ENCODE measurements around the gene SZT2. TPM values are rescaled to one million over a fixed set of nuclear protein-coding genes. Genes with fewer than 3 reads are reported as not detected.

Gene SZT2
- total and polyA plus RNA-seq, 2 experiments from 2014 or later = 14.8 to 18.8 TPM

GRCh38 chr1:43415901-43416300 lies 26.2 kb downstream of the SZT2 start:
- H2AFZ ChIP-seq = no peak overlapping the region
- H3K27me3 ChIP-seq = no peaks in the 10 kb centered on the region
- H3K27ac ChIP-seq = no peak overlapping the region
- no peaks in the 10 kb centered on the region for H3K9me3 ChIP-seq (ENCODE audit: low read depth)
- no peaks in the 10 kb centered on the region for H4K20me1 ChIP-seq (ENCODE audit: insufficient read depth, poor library complexity, severe bottlenecking)
- TF ChIP-seq CTCF (IDR thresholded peaks at IDR 0.05; ENCODE audit: poor library complexity) (no peak), EZH2phosphoT487 (IDR thresholded peaks at IDR 0.05; ENCODE audit: low read depth, severe bottlenecking, unreplicated experiment) (no peak), EZH2 (IDR thresholded peaks at IDR 0.05; ENCODE audit: borderline replicate concordance) (no peak)
- H3K4me1 ChIP-seq (ENCODE audit: insufficient read depth) = no peaks in the 10 kb centered on the region
- WGBS (ENCODE audit: low lambda C conversion rate, missing lambda C conversion rate) = 99% methylated on average over 5 of the region's 5 CpGs
- no peaks in the 10 kb centered on the region for H3K79me2 ChIP-seq
- no peaks in the 10 kb centered on the region for H3K9me2 ChIP-seq (replicated peaks; ENCODE audit: insufficient read depth)
- no peak for DNase-seq (ENCODE audit: low spot score)
- H3K4me3 ChIP-seq = no peak overlapping the region
- no peaks in the 10 kb centered on the region for H3K36me3 ChIP-seq (replicated peaks; ENCODE audit: insufficient read depth, low read depth)
- no peak overlapping the region for H3K4me2 ChIP-seq

DNA sequence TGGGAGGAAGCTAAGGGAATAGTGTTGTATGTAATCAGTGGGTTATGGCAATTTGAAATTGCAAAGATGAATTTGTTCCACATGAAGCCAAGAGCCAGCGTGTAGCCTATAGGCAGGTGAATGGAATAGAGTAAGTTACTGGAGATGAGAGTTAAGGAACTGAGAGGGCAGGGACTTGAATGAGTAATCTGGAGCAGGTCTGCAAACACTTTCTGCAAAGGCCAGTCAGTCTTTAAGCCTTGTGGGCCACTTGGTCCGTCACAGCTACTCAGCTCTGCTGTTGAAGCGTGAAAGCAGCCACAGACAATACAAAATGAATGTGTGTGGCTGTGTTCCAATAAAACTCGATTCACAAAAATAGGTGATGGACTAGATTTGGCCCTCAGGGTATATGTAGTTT lies 29.2 kb downstream of the SZT2 start:
- TF ChIP-seq CTCF (IDR thresholded peaks at IDR 0.05; ENCODE audit: poor library complexity) (no peak), EZH2 (IDR thresholded peaks at IDR 0.05; ENCODE audit: borderline replicate concordance) (no peak), EZH2phosphoT487 (IDR thresholded peaks at IDR 0.05; ENCODE audit: low read depth, severe bottlenecking, unreplicated experiment) (no peak)
- Histone ChIP-seq H3K4me3 (no peak overlapping the region), H3K36me3 (replicated peaks; ENCODE audit: insufficient read depth, low read depth) (no peaks in the 10 kb centered on the region), H2AFZ (no peak overlapping the region), H3K79me2 (no peaks in the 10 kb centered on the region), H3K9me3 (ENCODE audit: low read depth) (no peaks in the 10 kb centered on the region), H3K27me3 (no peaks in the 10 kb centered on the region), H3K4me2 (no peak overlapping the region), H3K27ac (no peak overlapping the region), H3K4me1 (ENCODE audit: insufficient read depth) (no peaks in the 10 kb centered on the region), H4K20me1 (ENCODE audit: insufficient read depth, poor library complexity, severe bottlenecking) (no peaks in the 10 kb centered on the region), H3K9me2 (replicated peaks; ENCODE audit: insufficient read depth) (no peaks in the 10 kb centered on the region)
- 92% methylated on average over 4 of the region's 4 CpGs for WGBS (ENCODE audit: low lambda C conversion rate, missing lambda C conversion rate)
- DNase-seq (ENCODE audit: low spot score) = no peak

DNA sequence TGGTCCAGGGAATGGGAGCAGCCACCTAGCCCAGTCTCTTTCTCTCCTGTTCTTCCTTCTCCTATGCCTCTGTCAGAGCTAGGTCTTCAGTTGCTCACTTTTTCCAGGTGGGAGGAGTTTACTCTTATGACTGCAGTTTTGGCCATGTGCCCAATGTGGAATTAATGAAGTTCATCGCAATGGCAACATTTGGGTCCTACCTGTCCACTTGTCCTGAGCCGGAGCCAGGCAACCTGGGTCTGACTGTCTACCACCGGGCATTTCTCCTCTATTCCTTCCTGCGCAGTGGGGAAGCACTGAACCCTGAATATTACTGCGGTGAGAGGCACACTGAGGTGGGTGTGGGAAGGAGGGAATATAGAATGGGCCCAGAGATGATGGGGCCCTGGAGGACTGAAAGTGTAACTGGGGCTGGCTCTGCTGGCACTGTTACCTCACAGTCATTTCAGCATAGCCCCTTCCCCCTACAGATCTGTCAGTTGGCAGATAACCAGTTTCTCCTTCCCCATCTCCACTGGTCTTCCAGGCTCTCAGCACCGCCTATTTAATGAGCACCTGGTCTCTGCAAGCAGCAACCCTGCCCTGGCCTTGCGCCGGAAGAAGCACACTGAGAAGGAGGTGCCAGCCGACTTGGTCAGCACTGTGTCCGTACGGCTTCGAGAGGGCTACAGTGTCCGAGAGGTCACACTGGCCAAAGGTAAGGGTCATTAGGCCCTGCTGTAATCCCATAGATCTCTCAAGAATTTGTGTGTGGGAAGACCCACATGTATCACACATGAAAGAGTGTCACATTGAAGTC lies 30.1 kb downstream of the SZT2 start:
- no peak overlapping the region for H3K4me3 ChIP-seq
- no peak for TF ChIP-seq EZH2phosphoT487 (IDR thresholded peaks at IDR 0.05; ENCODE audit: low read depth, severe bottlenecking, unreplicated experiment)
- no peak for TF ChIP-seq EZH2 (IDR thresholded peaks at IDR 0.05; ENCODE audit: borderline replicate concordance)
- TF ChIP-seq CTCF (IDR thresholded peaks at IDR 0.05; ENCODE audit: poor library complexity) = no peak

More for the DNA sequence above, 30.1 kb downstream of the SZT2 start:
- Histone ChIP-seq H3K79me2 (no peaks in the 10 kb centered on the region), H3K4me2 (no peak overlapping the region), H3K4me1 (ENCODE audit: insufficient read depth) (no peaks in the 10 kb centered on the region), H3K36me3 (replicated peaks; ENCODE audit: insufficient read depth, low read depth) (no peaks in the 10 kb centered on the region), H3K27me3 (no peaks in the 10 kb centered on the region), H2AFZ (no peak overlapping the region), H3K9me2 (replicated peaks; ENCODE audit: insufficient read depth) (no peaks in the 10 kb centered on the region), H4K20me1 (ENCODE audit: insufficient read depth, poor library complexity, severe bottlenecking) (no peaks in the 10 kb centered on the region), H3K9me3 (ENCODE audit: low read depth) (no peaks in the 10 kb centered on the region), H3K27ac (no peak overlapping the region)
- DNase-seq (ENCODE audit: low spot score) = no peak
- WGBS (ENCODE audit: low lambda C conversion rate, missing lambda C conversion rate) = 98% methylated on average over 13 of the region's 13 CpGs
